Thymus (tissue), 14 donors: Measurements from ENCODE around the gene KIT. TPM values are rescaled to one million over a fixed set of nuclear protein-coding genes. Genes with fewer than 3 reads are reported as not detected.
"Not testable (repeated sequence)": the region's sequence is repeated elsewhere in the genome, so short reads cannot be mapped to it uniquely, and the experiment has no call there.

ENCODE experiments used
- DNase-seq, 9 donors: peaks; one replicate each; pipeline ENCODE4 v3.0.0-alpha.2; 2013; ENCODE audit warnings: low spot score in 9 of 9, low read depth in 6 of 9, missing footprints in 1 of 9
- H3K27ac ChIP-seq, 2 donors: one replicate each; pipeline ENCODE4 v1.5.1; 2013; ENCODE audit warnings: control low read depth in 1 of 2, low read depth in 1 of 2, low read length in 1 of 2, mild to moderate bottlenecking in 1 of 2, moderate library complexity in 1 of 2
- H3K27me3 ChIP-seq, 2 donors: one replicate each; pipeline ENCODE4 v1.5.1; 2013; ENCODE audit warnings: low read length in 1 of 2; ENCODE audit not compliant: control insufficient read depth in 2 of 2, insufficient read depth in 1 of 2
- H3K36me3 ChIP-seq, 2 donors: one replicate each; pipeline ENCODE4 v1.5.1; 2013; ENCODE audit warnings: low read length in 1 of 2, mild to moderate bottlenecking in 1 of 2, moderate library complexity in 1 of 2; ENCODE audit not compliant: control insufficient read depth in 2 of 2, insufficient read depth in 2 of 2
- H3K4me1 ChIP-seq, 2 donors: one replicate each; pipeline ENCODE4 v1.5.1; 2013; ENCODE audit warnings: low read length in 2 of 2; ENCODE audit not compliant: control insufficient read depth in 2 of 2, insufficient read depth in 2 of 2
- H3K4me3 ChIP-seq, 2 donors: one replicate each; pipeline ENCODE4 v1.5.1; 2013; ENCODE audit warnings: low read length in 2 of 2, control low read depth in 1 of 2, mild to moderate bottlenecking in 1 of 2
- H3K9me3 ChIP-seq, 2 donors: one replicate each; pipeline ENCODE4 v1.5.1; 2013; ENCODE audit warnings: low read length in 1 of 2, mild to moderate bottlenecking in 1 of 2; ENCODE audit not compliant: control insufficient read depth in 2 of 2, insufficient read depth in 1 of 2
- WGBS: extraction: QIAGEN DNeasy Blood & Tissue Kit; methylation state at CpG from one replicate; pipeline ENCODE4 v1.1.7; 2013; 5-methylcytosine and 5-hydroxymethylcytosine counted together
- long read RNA-seq, 10 donors: transcript quantifications; one replicate each; lab custom pipeline, GENCODE V29; 2026
- polyA plus RNA-seq: library from polyadenylated mRNA; stranded (reverse); fragments of 200-250 nt; gene quantifications from one replicate; pipeline ENCODE4 v1.2.3, GENCODE V29; 2013
- total RNA-seq: library from RNA; stranded (reverse); fragments of 120-200 nt; gene quantifications from one replicate; pipeline ENCODE4 v1.2.4, GENCODE V29; 2013
- donor health status: healthy.

KIT gene
- total RNA-seq (3.4 TPM), polyA plus RNA-seq (2.3 TPM)
- long read RNA-seq, donor 1: 0 reads
- long read RNA-seq, donor 2: 0 reads
- long read RNA-seq, donor 3, partial matches to known transcripts: 0 of 1 reads
- long read RNA-seq, donor 3, other reads (novel, unspliced or antisense): 0 of 1 reads
- long read RNA-seq, donor 4: 0 reads
- long read RNA-seq, donor 5, partial matches to known transcripts: 0 of 4 reads
- long read RNA-seq, donor 5, other reads (novel, unspliced or antisense): 0 of 4 reads
- long read RNA-seq, donor 6: 0 reads
- long read RNA-seq, donor 7: 0 reads
- long read RNA-seq, donor 8: 0 reads
- long read RNA-seq, donor 9: 0 reads
- long read RNA-seq, donor 10, partial matches to known transcripts: 0 of 3 reads
- long read RNA-seq, donor 10, other reads (novel, unspliced or antisense): 0 of 3 reads

GRCh38 chr4:54657551-54658251 is at the start of gene KIT:
KIT (plus strand) TSS chr4:54657957; CDS start chr4:54658015, 58 bp downstream.
- under 1% methylated on average over 72 of the region's 72 CpGs for WGBS
- Histone ChIP-seq H3K27ac (peak within 1 kb of the TSS in 1 of 2 donors; percentile 21), H3K27me3 (peaks cover 41 to 61% of the 10 kb centered on the region in 2 donors), H3K36me3 (no peaks in the 10 kb centered on the region), H3K4me3 (peak within 1 kb of the TSS; percentile 40 to 48), H3K4me1 (peaks cover 5 to 32% of the 10 kb centered on the region in 2 donors), H3K9me3 (peaks cover 1 to 4% of the 10 kb centered on the region in 2 donors)
- DNase-seq: peak in 8 of 9 donors; percentile 34 to 83 (median 65)

GRCh38 chr4:54609310-54609709 is 48.4 kb upstream of the KIT start:
- no peak for DNase-seq
- Histone ChIP-seq H3K9me3 (no peaks in the 10 kb centered on the region), H3K36me3 (no peaks in the 10 kb centered on the region), H3K4me3 (no peak overlapping the region), H3K27ac (no peak overlapping the region), H3K4me1 (no peaks in the 10 kb centered on the region), H3K27me3 (no peaks in the 10 kb centered on the region)
- WGBS: 92% methylated on average over 1 of the region's 1 CpG

- Histone ChIP-seq H3K27ac (no peak overlapping the region), H3K4me1 (no peaks in the 10 kb centered on the region), H3K9me3 (no peaks in the 10 kb centered on the region), H3K4me3 (no peak overlapping the region), H3K36me3 (no peaks in the 10 kb centered on the region), H3K27me3 (no peaks in the 10 kb centered on the region)
- DNase-seq: no peak
- WGBS: 91% methylated on average over 4 of the region's 4 CpGs
Measured at GRCh38 chr4:54614149-54614548, 43.6 kb upstream of the KIT start.

GRCh38 chr4:54620773-54621172 is 37.0 kb upstream of the KIT start:
- WGBS: 95% methylated on average over 3 of the region's 3 CpGs
- Histone ChIP-seq H3K4me1 (no peaks in the 10 kb centered on the region), H3K27ac (no peak overlapping the region), H3K36me3 (no peaks in the 10 kb centered on the region), H3K4me3 (no peak overlapping the region), H3K27me3 (no peaks in the 10 kb centered on the region), H3K9me3 (no peaks in the 10 kb centered on the region)
- DNase-seq: no peak

- 89% methylated on average over 2 of the region's 2 CpGs for WGBS
- Histone ChIP-seq H3K36me3 (no peaks in the 10 kb centered on the region), H3K4me1 (no peaks in the 10 kb centered on the region), H3K9me3 (no peaks in the 10 kb centered on the region), H3K27ac (no peak overlapping the region), H3K27me3 (peaks cover 0 to 5% of the 10 kb centered on the region in 2 donors), H3K4me3 (no peak overlapping the region)
- no peak for DNase-seq
Measured at GRCh38 chr4:54625391-54625790, 32.4 kb upstream of the KIT start.

- WGBS: 88% methylated on average over 7 of the region's 7 CpGs
- H3K4me1 ChIP-seq: no peaks in the 10 kb centered on the region
- H3K27ac ChIP-seq: no peak overlapping the region
- no peaks in the 10 kb centered on the region for H3K36me3 ChIP-seq
- no peak for DNase-seq
- H3K27me3 ChIP-seq: peaks cover 0 to 5% of the 10 kb centered on the region in 2 donors
- no peaks in the 10 kb centered on the region for H3K9me3 ChIP-seq
- H3K4me3 ChIP-seq: no peak overlapping the region
Measured at GRCh38 chr4:54626113-54626512, 31.6 kb upstream of the KIT start.

GRCh38 chr4:54632537-54632936 is 25.2 kb upstream of the KIT start:
- Histone ChIP-seq H3K27ac (no peak overlapping the region), H3K27me3 (no peaks in the 10 kb centered on the region), H3K36me3 (no peaks in the 10 kb centered on the region), H3K4me3 (no peak overlapping the region), H3K9me3 (peaks cover 0 to 6% of the 10 kb centered on the region in 2 donors), H3K4me1 (no peaks in the 10 kb centered on the region)
- 97% methylated on average over 29 of the region's 29 CpGs for WGBS
- DNase-seq: no peak

- not testable (repeated sequence) for H3K27me3 ChIP-seq, H3K4me3 ChIP-seq, H3K9me3 ChIP-seq, H3K27ac ChIP-seq, H3K36me3 ChIP-seq, H3K4me1 ChIP-seq
- peak in 1 of 9 donors; percentile 46 for DNase-seq
- 52% methylated on average over 18 of the region's 18 CpGs for WGBS
Measured at GRCh38 chr4:54633102-54633740, 24.5 kb upstream of the KIT start.

GRCh38 chr4:54635318-54635717 is 22.4 kb upstream of the KIT start:
- WGBS: 90% methylated on average over 3 of the region's 3 CpGs
- Histone ChIP-seq H3K4me1 (no peaks in the 10 kb centered on the region), H3K4me3 (no peak overlapping the region), H3K9me3 (peaks cover 0 to 6% of the 10 kb centered on the region in 2 donors), H3K27me3 (no peaks in the 10 kb centered on the region), H3K27ac (no peak overlapping the region), H3K36me3 (no peaks in the 10 kb centered on the region)
- DNase-seq: no peak
